ENCODE data around the gene MAML2. TPM values are rescaled to one million over a fixed set of nuclear protein-coding genes. Genes with fewer than 3 reads are reported as not detected.

Gene MAML2
- total and polyA plus RNA-seq, 8 donors = 1.3 to 22.8 (median 12.1) TPM

DNA sequence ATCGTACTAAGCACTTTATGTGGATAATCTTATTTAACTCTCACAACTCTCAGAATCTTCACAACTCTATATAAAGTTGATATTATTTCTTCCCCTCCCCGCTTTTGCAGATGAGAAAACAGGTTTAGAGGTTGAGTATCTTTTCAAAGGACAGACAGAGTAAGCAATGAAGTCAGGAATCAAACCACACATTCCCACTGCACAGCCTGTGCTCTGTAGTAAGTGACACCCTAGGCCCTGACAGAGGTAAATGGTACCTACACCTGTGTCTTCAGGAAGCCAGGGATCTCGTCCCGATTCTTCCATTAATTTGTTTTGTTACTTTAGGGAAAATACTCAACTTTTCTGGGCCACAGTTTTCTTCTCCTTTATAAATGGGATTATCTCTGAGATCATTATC, 246.6 kb downstream of the MAML2 start:
- intact Hi-C loops (cut with DNase I; ENCODE audit: low total_unique reads) = no loop called here
- H3K4me1 ChIP-seq = peaks cover 20 to 48% (median 34%) of the 10 kb centered on the region in 4 donors
- H3K27ac ChIP-seq = peak overlapping the region; percentile 36 to 79 (median 75)
- no peak for DNase-seq
- TF ChIP-seq CTCF (IDR thresholded peaks at IDR 0.05) (no peak), POLR2AphosphoS5 (IDR thresholded peaks at IDR 0.05) (no peak), POLR2A (IDR thresholded peaks at IDR 0.05) (no peak), EP300 (IDR thresholded peaks at IDR 0.05) (no peak)
- no peak overlapping the region for H3K4me3 ChIP-seq
- WGBS, 5 donors = 34 to 72% (median 53%) methylated on average over 4 of the region's 4 CpGs
- no peaks in the 10 kb centered on the region for H3K9me3 ChIP-seq
- H3K36me3 ChIP-seq = peaks cover 7 to 18% (median 11%) of the 10 kb centered on the region in 4 donors
- H3K27me3 ChIP-seq = no peaks in the 10 kb centered on the region

GRCh38 chr11:96095884-96096303, 247.1 kb downstream of the MAML2 start:
- intact Hi-C loops (cut with DNase I; ENCODE audit: low total_unique reads) = no loop called here
- Histone ChIP-seq H3K4me1 (peaks cover 21 to 50% (median 35%) of the 10 kb centered on the region in 4 donors), H3K27me3 (no peaks in the 10 kb centered on the region), H3K27ac (peak overlapping the region; percentile 36 to 79 (median 61)), H3K9me3 (no peaks in the 10 kb centered on the region), H3K4me3 (no peak overlapping the region), H3K36me3 (peaks cover 7 to 22% (median 11%) of the 10 kb centered on the region in 4 donors)
- TF ChIP-seq POLR2A (IDR thresholded peaks at IDR 0.05) (no peak), POLR2AphosphoS5 (IDR thresholded peaks at IDR 0.05) (peak in 2 of 3 donors; percentile 4 to 51)
- peak; percentile 58 to 88 for DNase-seq
- 30 to 44% (median 39%) methylated on average over 2 of the region's 2 CpGs for WGBS, 5 donors

- Histone ChIP-seq H3K27ac (no peak overlapping the region), H3K4me3 (no peak overlapping the region), H3K36me3 (peaks cover 7 to 22% (median 11%) of the 10 kb centered on the region in 4 donors), H3K27me3 (no peaks in the 10 kb centered on the region), H3K4me1 (peaks cover 23 to 52% (median 40%) of the 10 kb centered on the region in 4 donors), H3K9me3 (no peaks in the 10 kb centered on the region)
- 56 to 76% (median 68%) methylated on average over 2 of the region's 2 CpGs for WGBS, 5 donors
- intact Hi-C loops (cut with DNase I; ENCODE audit: low total_unique reads) = no loop called here
- TF ChIP-seq POLR2A (IDR thresholded peaks at IDR 0.05) (no peak), POLR2AphosphoS5 (IDR thresholded peaks at IDR 0.05) (no peak), EP300 (IDR thresholded peaks at IDR 0.05) (no peak), CTCF (IDR thresholded peaks at IDR 0.05) (no peak)
- no peak for DNase-seq
Measured at GRCh38 chr11:96094156-96094555, 248.8 kb downstream of the MAML2 start.

- Histone ChIP-seq H3K27me3 (no peaks in the 10 kb centered on the region), H3K4me3 (no peak overlapping the region), H3K4me1 (peaks cover 9 to 37% (median 26%) of the 10 kb centered on the region in 4 donors), H3K27ac (no peak overlapping the region), H3K36me3 (peaks cover 7 to 22% (median 11%) of the 10 kb centered on the region in 4 donors), H3K9me3 (no peaks in the 10 kb centered on the region)
- intact Hi-C loops (cut with DNase I; ENCODE audit: low total_unique reads) = no loop called here
- TF ChIP-seq CTCF (IDR thresholded peaks at IDR 0.05) = no peak
- no peak for TF ChIP-seq EP300 (IDR thresholded peaks at IDR 0.05)
- TF ChIP-seq POLR2AphosphoS5 (IDR thresholded peaks at IDR 0.05) = no peak
- no peak for TF ChIP-seq POLR2A (IDR thresholded peaks at IDR 0.05)
- 85 to 100% (median 86%) methylated on average over 6 to 8 of the region's 8 CpGs for WGBS, 5 donors
- DNase-seq = no peak
Measured at GRCh38 chr11:96092511-96092910, 250.5 kb downstream of the MAML2 start.

DNA sequence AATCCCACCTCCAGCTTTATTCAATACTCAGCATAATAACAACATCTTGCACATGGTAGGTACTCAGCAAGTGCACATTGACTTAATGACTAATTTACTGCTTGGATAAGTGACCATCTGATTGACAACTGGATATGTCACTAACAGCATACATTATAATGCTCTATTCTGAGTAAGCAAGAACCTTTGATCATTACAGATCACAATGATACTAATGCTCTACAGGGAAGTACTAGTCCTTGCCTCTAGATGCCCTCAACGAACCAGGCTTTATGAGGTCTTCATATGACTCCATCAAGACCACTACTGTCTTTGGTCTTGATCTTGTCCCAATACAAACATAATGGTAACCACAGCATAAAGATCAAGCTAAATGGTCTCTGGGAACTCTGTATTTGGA, 251.5 kb downstream of the MAML2 start:
- H3K4me3 ChIP-seq = no peak overlapping the region
- no peaks in the 10 kb centered on the region for H3K9me3 ChIP-seq
- H3K4me1 ChIP-seq = peaks cover under 1 to 27% (median 19%) of the 10 kb centered on the region in 4 donors
- H3K36me3 ChIP-seq = peaks cover 7 to 22% (median 11%) of the 10 kb centered on the region in 4 donors
- no peak overlapping the region for H3K27ac ChIP-seq
- no peak for DNase-seq
- intact Hi-C loops (cut with DNase I; ENCODE audit: low total_unique reads) = no loop called here
- WGBS, 5 donors = 68 to 87% (median 71%) methylated on average over 1 of the region's 1 CpG
- H3K27me3 ChIP-seq = no peaks in the 10 kb centered on the region
- TF ChIP-seq POLR2A (IDR thresholded peaks at IDR 0.05) = no peak
- TF ChIP-seq CTCF (IDR thresholded peaks at IDR 0.05) = no peak
- no peak for TF ChIP-seq EP300 (IDR thresholded peaks at IDR 0.05)

Measured in stomach (tissue), 9 donors.